Measurements from ENCODE around the gene SDK2.

SDK2 gene

DNA sequence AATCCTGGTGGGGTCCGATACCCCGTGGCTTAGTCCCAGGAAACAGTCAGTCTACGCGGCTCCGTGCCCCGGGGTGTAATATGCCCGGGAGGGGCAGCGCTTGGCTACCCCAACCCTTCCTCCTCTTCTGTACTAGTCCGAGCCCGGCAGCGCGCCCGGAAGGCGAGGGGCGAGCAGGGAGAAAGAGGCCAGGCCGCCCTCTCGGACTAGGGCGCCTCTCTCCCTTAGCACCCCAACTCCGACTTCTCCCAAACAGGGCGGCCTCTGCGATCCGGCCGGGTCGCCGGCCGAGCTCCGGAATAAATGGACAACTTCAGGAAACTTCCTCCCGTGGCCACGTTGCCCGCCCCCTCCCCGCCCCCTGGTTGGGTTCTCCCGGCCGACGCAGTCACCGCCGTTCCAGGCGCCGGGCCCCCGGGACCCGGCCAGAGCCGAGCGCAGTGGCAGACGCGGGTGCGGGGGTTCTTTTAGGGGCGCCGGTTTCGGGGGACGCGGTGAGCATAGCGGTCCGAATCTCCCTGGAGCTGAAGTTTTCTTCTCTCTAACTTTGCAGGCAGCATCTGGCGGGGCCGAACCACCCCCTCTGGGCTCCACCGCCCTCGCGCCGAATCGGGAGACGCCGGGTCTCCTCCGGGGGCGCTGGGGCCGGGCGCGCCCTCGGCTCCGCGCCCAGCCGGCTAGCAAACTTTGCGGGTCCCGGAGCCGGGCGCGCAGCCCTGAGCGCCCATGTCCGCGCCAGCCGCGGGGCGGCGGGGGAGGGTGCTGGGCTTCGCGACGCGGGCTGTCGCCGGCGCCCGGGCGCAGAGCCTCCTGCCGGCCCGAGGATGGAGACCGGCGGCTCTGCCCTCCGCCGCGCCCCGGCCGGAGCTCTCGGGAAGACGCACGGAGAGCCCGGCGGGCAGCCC, at the start of gene SDK2:
TSS of gene SDK2 (minus strand) at position 301 of the 905 bp plus-strand sequence. CDS start 357 bp downstream, outside the sequence.
- DNase-seq (ENCODE audit: low spot score), result peak; percentile 28

- DNase-seq (ENCODE audit: low spot score), result no peak
These were observed 48.8 kb upstream of the SDK2 start for GRCh38 chr17:73693071-73693470.

DNA sequence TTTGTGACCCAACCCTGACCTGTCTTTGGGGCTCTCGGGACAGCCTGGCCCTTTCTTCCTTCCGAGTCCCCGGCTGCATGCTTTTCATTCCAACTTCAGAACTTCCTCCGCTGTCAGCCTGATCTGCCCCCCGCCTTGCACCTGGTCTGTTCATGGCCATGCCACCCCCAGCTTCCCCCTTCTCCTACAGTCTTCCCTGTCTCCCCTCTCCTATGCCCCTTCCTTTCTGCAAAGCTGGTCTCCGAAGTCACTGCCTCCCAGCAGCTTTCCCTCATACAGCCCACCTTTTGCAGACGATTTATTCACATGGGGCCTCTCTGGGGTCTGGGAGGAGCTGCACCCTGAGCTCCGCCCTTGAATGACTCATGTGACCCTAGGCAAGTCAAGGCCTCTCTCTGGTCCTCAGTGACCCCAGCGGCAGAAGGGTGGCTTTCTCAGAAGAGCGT, 47.1 kb upstream of the SDK2 start:
- DNase-seq (ENCODE audit: low spot score), result no peak

GRCh38 chr17:73690676-73691075, 46.4 kb upstream of the SDK2 start:
- DNase-seq (ENCODE audit: low spot score), result no peak

DNA sequence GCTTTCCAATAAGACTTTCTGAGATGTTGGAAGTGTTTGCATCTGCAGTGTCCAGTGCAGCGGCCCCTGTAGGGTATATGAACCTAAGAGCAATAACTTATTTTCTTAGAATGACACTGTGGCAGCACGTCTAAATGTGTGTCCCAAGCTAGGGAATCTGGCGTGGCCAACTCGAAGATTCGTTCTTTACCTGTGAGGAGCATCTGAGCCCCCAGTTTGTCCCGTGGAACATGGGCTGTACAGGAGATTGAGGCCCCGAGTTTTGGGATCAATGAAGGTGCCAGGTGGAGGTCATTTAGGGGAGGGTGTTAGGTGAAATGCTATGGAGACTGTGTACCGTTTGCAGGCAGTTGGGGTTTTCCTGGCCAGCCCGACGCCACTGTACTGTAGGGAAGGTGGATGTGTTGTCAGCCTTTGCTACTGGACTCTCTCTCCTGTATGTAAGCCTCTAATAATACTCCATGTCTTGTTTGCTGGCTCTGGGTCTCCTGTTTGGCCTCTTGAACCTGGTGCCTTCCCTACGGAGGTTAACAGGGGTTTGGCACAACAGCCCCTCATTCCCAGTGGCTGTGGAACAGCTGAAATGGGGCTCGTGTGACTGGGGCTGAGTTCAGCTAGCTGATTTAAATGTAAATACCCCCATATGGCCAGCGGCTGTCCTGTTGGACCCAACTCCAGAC, 45.5 kb upstream of the SDK2 start:
- no peak for DNase-seq (ENCODE audit: low spot score)

DNA sequence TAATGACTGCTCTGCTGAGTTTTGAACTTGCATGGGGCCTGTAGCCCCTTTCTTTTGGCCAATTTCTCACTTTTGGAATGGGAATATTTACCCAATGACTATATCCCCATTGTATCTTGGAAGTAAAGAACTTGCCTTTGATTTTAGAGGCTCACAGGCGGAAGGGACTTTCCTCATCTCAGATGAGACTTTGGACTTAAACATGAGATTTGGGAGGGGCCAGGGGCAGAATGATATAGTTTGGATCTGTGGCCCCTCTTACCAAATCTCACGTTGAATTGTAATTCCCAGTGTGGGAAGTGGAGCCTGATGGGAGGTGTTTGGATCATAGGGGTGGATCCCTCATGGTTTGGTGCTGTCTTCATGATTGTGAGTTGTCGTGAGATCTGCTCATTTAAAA, 42.7 kb upstream of the SDK2 start:
- no peak for DNase-seq (ENCODE audit: low spot score)

GRCh38 chr17:73686126-73686525, 41.9 kb upstream of the SDK2 start:
- no peak for DNase-seq (ENCODE audit: low spot score)

DNA sequence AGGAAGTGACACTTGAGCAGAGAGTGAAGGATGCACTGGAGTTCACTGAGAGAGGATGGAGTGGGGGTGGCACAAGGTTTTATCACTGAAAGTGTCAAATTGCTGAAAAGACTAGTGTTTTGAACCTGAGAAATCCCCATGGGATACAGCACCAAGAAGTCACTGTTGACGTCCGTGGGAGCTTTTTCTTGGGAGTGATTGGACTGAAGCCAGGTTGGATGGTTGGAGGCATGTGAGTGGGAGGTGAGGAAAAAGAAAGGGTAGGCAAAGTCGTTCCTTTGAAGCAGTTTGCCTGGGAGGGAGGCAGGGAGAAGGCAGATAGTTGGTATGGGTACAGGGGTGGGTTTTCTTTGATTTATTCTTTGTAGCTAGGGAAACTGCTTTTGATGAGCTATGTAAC, 39.9 kb upstream of the SDK2 start:
- no peak for DNase-seq (ENCODE audit: low spot score)

- DNase-seq (ENCODE audit: low spot score), result no peak
These were observed 39.5 kb upstream of the SDK2 start for GRCh38 chr17:73683771-73684170.

- DNase-seq (ENCODE audit: low spot score), result no peak
These were observed 37.7 kb upstream of the SDK2 start for GRCh38 chr17:73681946-73682345.

DNA sequence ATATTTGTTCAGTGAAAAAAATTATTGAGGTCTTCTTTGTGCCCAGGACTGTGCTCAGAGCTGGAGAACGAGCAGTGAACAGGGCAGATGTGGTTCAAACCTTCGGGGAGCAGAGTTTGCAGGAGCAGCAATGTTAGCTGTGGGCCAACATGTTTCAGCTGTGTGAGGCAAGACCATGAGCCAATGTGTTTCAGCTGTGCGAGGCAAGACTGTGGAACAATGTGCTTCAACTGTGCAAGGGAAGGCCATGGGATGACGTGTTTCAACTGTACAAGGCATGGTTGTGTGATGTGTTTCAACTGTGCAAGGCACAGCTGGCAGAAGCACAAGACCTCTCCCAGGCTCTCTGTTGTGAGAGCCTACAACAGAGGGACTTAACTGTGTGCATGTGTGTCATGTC, 35.2 kb upstream of the SDK2 start:
- DNase-seq (ENCODE audit: low spot score), result no peak

- no peak for DNase-seq (ENCODE audit: low spot score)
These were observed 34.8 kb upstream of the SDK2 start for GRCh38 chr17:73678999-73679398.

DNA sequence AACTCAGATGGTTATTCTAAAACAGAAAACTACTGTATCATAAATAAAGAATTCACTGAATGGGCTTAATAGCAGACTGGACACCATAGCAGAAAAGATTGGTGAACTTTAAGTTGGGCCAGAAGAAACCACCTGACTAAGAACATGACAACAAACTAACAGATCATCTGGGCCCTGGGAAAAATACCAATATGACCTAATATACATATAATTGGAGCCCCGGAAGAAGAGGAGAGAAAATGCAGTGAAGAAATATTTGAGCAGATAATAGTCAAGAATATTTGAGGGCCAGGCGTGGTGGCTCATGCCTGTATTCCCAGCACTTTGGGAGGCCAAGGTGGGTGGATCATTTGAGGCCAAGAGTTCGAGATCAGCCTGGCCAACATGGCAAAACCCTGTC, 25.5 kb upstream of the SDK2 start:
- DNase-seq (ENCODE audit: low spot score), result no peak

GRCh38 chr17:73667181-73667959, 23.1 kb upstream of the SDK2 start:
- DNase-seq (ENCODE audit: low spot score), result no peak

- DNase-seq (ENCODE audit: low spot score), result no peak
These were observed 19.4 kb upstream of the SDK2 start for GRCh38 chr17:73663614-73664013.

DNA sequence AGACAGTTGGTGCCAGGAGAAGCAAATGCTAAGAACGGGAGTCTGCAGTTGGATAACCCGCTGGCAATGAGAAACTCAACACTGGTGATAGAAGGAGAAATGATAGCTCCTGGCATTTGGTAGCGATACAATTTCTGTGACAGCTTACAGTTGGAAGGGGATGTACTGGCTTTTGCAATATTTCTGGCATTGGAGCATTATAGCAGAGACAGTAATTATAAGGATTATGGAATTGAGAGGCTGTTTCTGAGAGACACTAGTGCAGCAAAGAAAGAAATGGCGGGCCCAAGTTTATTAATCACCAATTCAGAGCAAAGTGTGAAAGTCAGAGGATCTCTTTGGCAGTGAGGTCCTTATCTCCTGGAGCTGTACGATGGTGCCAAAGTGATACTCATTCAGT, 16.1 kb upstream of the SDK2 start:
- no peak for DNase-seq (ENCODE audit: low spot score)

GRCh38 chr17:73658821-73659515, 14.7 kb upstream of the SDK2 start:
- DNase-seq (ENCODE audit: low spot score), result no peak

- peak; percentile 62 for DNase-seq (ENCODE audit: low spot score)
These were observed 13.3 kb upstream of the SDK2 start for GRCh38 chr17:73657473-73658116.

DNA sequence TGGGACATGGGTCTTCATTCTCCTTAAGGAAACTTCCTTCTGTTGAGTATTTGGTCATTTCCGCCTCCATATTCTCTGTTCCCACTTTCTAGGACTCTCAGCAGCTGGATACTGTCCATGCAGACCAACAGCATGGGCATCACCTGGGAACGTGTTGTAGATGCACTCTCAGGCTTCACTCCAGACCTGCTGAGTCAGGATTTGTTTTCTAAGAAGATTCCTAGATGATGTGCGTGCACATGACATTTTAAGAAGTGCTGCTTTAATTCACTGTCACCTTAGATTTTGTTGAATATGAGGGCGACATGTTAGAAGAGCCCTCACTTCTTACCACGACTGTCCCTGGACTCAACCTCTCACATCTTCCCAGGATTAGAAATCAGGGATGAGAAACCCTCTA, 10.0 kb upstream of the SDK2 start:
- DNase-seq (ENCODE audit: low spot score), result no peak

GRCh38 chr17:73653810-73654209, 9.6 kb upstream of the SDK2 start:
- no peak for DNase-seq (ENCODE audit: low spot score)

DNA sequence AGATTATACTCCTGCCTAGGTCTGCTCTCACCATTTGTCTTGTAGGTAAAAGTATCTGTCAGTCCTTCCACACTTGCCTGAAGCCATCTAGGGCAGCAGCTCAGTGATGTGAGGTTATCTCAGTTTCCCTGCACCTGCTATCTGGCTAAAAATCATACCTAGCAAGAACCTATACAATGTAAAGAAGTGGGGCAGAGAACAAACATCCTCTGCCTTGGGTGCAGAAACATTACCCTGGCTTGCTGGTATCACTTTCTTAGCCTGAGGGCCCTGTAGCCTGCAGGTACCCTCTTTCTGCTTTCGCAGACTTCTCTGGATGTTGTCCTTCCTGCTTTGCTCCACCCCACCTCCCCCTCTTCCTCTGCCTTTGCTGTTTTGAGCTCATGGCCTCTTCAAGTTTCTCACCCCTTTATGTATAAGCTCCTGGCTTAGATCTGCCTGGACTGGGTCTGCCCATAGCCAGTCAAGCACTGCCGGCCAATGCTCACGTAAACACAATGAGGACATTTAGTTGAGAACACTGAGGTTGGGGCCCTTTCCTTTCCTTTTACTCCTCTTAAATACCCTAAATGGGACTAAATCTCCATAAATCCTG, 8.7 kb upstream of the SDK2 start:
- DNase-seq (ENCODE audit: low spot score), result no peak

All from SW480 (cell line).